IMR-90 (cell line): ENCODE results near the gene PKD1L1.

Experiments used
- CHD1 ChIP-seq: IDR thresholded peaks from 2 replicates; pipeline ENCODE4 v1.6.1; 2012; ENCODE audit warnings: low read depth, low read length, improper control_type of control experiment
- RAD21 ChIP-seq: IDR thresholded peaks from 2 replicates; pipeline ENCODE4 v1.6.1; 2012; ENCODE audit warnings: low read length, improper control_type of control experiment
- TF ChIP-seq, protein P1 (sequence below): conservative IDR thresholded peaks from 2 replicates; pipeline ENCODE4 v1.5.1; 2012; ENCODE audit warnings: mild to moderate bottlenecking, low read depth, low read length, improper control_type of control experiment

DNA sequence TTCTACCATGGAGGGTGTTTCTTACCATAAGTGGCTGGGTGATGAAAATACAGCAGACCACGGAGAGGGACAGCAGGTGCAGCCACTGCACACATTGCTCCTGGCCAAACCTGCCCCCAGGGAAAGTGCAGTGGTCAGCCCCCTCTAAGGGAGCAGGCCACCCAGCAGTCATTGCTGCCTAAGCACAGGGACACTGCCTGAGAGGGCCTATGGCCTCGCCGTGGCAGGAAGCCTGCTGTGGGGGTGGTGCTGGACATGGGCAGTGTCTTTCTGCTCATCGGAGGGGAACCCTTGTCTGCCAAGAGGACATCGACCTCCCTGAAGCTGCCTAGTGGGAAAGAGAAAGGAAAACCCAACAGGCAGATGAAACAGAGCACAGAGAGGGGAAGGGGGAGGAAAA, 118.3 kb downstream of the PKD1L1 start:
- TF ChIP-seq, protein P1, sequence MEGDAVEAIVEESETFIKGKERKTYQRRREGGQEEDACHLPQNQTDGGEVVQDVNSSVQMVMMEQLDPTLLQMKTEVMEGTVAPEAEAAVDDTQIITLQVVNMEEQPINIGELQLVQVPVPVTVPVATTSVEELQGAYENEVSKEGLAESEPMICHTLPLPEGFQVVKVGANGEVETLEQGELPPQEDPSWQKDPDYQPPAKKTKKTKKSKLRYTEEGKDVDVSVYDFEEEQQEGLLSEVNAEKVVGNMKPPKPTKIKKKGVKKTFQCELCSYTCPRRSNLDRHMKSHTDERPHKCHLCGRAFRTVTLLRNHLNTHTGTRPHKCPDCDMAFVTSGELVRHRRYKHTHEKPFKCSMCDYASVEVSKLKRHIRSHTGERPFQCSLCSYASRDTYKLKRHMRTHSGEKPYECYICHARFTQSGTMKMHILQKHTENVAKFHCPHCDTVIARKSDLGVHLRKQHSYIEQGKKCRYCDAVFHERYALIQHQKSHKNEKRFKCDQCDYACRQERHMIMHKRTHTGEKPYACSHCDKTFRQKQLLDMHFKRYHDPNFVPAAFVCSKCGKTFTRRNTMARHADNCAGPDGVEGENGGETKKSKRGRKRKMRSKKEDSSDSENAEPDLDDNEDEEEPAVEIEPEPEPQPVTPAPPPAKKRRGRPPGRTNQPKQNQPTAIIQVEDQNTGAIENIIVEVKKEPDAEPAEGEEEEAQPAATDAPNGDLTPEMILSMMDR: no peak
- TF ChIP-seq CHD1: no peak
- no peak for TF ChIP-seq RAD21
